BE2C (cell line): Measurements from ENCODE around the gene APOL6.
"Not testable (repeated sequence)": the region's sequence is repeated elsewhere in the genome, so short reads cannot be mapped to it uniquely, and the experiment has no call there.

Experiments used
- DNase-seq: peaks from one replicate; pipeline ENCODE4 v3.0.0-alpha.2; 2020
- H3K27me3 ChIP-seq: fragments of 250-450 bp; sonication (Bioruptor Pico); 2 replicates; pipeline ENCODE4 v1.5.1; 2020; ENCODE audit warnings: mild to moderate bottlenecking
- H3K36me3 ChIP-seq: fragments of 250-450 bp; sonication (Bioruptor Pico); 2 replicates; pipeline ENCODE4 v1.5.1; 2020; ENCODE audit warnings: mild to moderate bottlenecking
- H3K4me1 ChIP-seq: fragments of 250-450 bp; sonication (Bioruptor Pico); 2 replicates; pipeline ENCODE4 v1.5.1; 2020
- H3K4me3 ChIP-seq: 2 replicates; pipeline ENCODE4 v1.5.1; 2011; ENCODE audit warnings: low read depth, low read length
- H3K9me3 ChIP-seq: fragments of 250-450 bp; sonication (Bioruptor Pico); 2 replicates; pipeline ENCODE4 v1.5.1; 2020
- CTCF ChIP-seq: IDR thresholded peaks from 2 replicates; pipeline ENCODE4 v1.5.1; 2012; ENCODE audit warnings: mild to moderate bottlenecking, low read depth, low read length

Gene APOL6

GRCh38 chr22:35660291-35661127 lies 12.3 kb downstream of the APOL6 start:
- DNase-seq: no peak
- Histone ChIP-seq H3K27me3 (peaks cover 18% of the 10 kb centered on the region), H3K4me3 (no peak overlapping the region), H3K9me3 (peaks cover 5% of the 10 kb centered on the region), H3K4me1 (peaks cover 7% of the 10 kb centered on the region), H3K36me3 (no peaks in the 10 kb centered on the region)
- TF ChIP-seq CTCF: no peak

GRCh38 chr22:35661464-35661863 lies 13.2 kb downstream of the APOL6 start:
- no peak overlapping the region for H3K4me3 ChIP-seq
- H3K36me3 ChIP-seq: no peaks in the 10 kb centered on the region
- peaks cover 6% of the 10 kb centered on the region for H3K4me1 ChIP-seq
- DNase-seq: no peak
- no peak for TF ChIP-seq CTCF
- H3K27me3 ChIP-seq: peaks cover 18% of the 10 kb centered on the region
- H3K9me3 ChIP-seq: peaks cover 5% of the 10 kb centered on the region

- no peaks in the 10 kb centered on the region for H3K36me3 ChIP-seq
- no peaks in the 10 kb centered on the region for H3K4me1 ChIP-seq
- TF ChIP-seq CTCF: no peak
- H3K9me3 ChIP-seq: peaks cover 5% of the 10 kb centered on the region
- no peak overlapping the region for H3K4me3 ChIP-seq
- H3K27me3 ChIP-seq: peaks cover 13% of the 10 kb centered on the region; the same call in 1 of the 2 replicates
- DNase-seq: no peak
Measured at GRCh38 chr22:35662914-35663313, 14.7 kb downstream of the APOL6 start.

- H3K4me1 ChIP-seq: no peaks in the 10 kb centered on the region
- peaks cover 10% of the 10 kb centered on the region; the same call in 1 of the 2 replicates for H3K27me3 ChIP-seq
- DNase-seq: no peak
- H3K36me3 ChIP-seq: no peaks in the 10 kb centered on the region
- H3K4me3 ChIP-seq: no peak overlapping the region
- TF ChIP-seq CTCF: no peak
- H3K9me3 ChIP-seq: peaks cover 5% of the 10 kb centered on the region
Measured at GRCh38 chr22:35663371-35663770, 15.1 kb downstream of the APOL6 start.

- no peak for TF ChIP-seq CTCF
- Histone ChIP-seq H3K9me3 (peaks cover 3% of the 10 kb centered on the region; the same call in 1 of the 2 replicates), H3K36me3 (no peaks in the 10 kb centered on the region), H3K4me1 (no peaks in the 10 kb centered on the region), H3K27me3 (no peaks in the 10 kb centered on the region), H3K4me3 (no peak overlapping the region)
- DNase-seq: no peak
Measured at GRCh38 chr22:35664955-35665587, 16.8 kb downstream of the APOL6 start.

- DNase-seq, H3K27me3 ChIP-seq, H3K4me3 ChIP-seq, H3K36me3 ChIP-seq, H3K4me1 ChIP-seq, H3K9me3 ChIP-seq: not testable (repeated sequence)
Measured at GRCh38 chr22:35666699-35667098, 18.5 kb downstream of the APOL6 start.
